HepG2 (cell line): Measurements from ENCODE around the gene UBR3. TPM values are rescaled to one million over a fixed set of nuclear protein-coding genes. Genes with fewer than 3 reads are reported as not detected.

Source experiments
- ATAC-seq: fragments of 200-7000 bp; cut with Tn5 transposase; 3 replicates; pipeline ENCODE4 v1.9.1; 2020; ENCODE audit warnings: mild to moderate bottlenecking, moderate library complexity
- BruUV-seq: library from RNA; stranded (reverse); fragments of 400-500 nt; replicated peaks from 2 replicates; lab custom pipeline; 2021; lab: Mats Ljungman, UMichigan
- CTCF ChIA-PET: fragments of 300-600 bp; formaldehyde crosslinking; extraction: SDS; loops from one replicate; lab custom pipeline; 2021; ENCODE audit warnings: low total read pairs, inconsistent platforms, low intra/inter-chr PET ratio; lab: Yijun Ruan, JAX
- POLR2A ChIA-PET: fragments of 350-600 bp; sonication (Branson Sonifier 250); formaldehyde crosslinking; loops from one replicate; lab custom pipeline; 2020; ENCODE audit warnings: antibody characterized with exemption, inconsistent platforms; lab: Yijun Ruan, JAX
- DNase-seq: peaks from one replicate; pipeline ENCODE4 v3.0.0-alpha.2; 2015; ENCODE audit warnings: low spot score
- FAIRE-seq: peaks from 3 replicates; lab custom pipeline; 2011; peaks lifted over from hg19 to GRCh38; lab: Jason Lieb, UNC
- H2AFZ ChIP-seq: one replicate; pipeline ENCODE4 v1.6.1; 2011; ENCODE audit warnings: low read length, inconsistent platforms
- H3K27ac ChIP-seq: fragments of 300-600 bp; 3 replicates; pipeline ENCODE4 v1.8.0; 2011; ENCODE audit warnings: mixed run types, mild to moderate bottlenecking, mixed read lengths, low read length, inconsistent platforms; ENCODE audit not compliant: insufficient read depth; ENCODE audit errors: extremely low read length
- H3K27me3 ChIP-seq, 2 experiments: fragments of 200-600 bp in 1 of 2; 2 replicates in 1 of 2; 3 replicates in 1 of 2; pipeline versions ENCODE4 v1.6.0 to v1.8.0; 2011; ENCODE audit warnings: low read length in 2 of 2, mild to moderate bottlenecking in 2 of 2, moderate library complexity in 2 of 2, inconsistent platforms in 1 of 2; ENCODE audit not compliant: insufficient read depth in 2 of 2, control insufficient read depth in 1 of 2
- H3K36me3 ChIP-seq, 2 experiments: fragments of 200-600 bp in 1 of 2; replicated peaks in 1 of 2; 2 replicates in 1 of 2; 3 replicates in 1 of 2; pipeline versions ENCODE4 v1.5.1 to v1.8.0; 2011; ENCODE audit warnings: low read length in 2 of 2, inconsistent platforms in 1 of 2; ENCODE audit not compliant: insufficient read depth in 2 of 2, control insufficient read depth in 1 of 2
- H3K4me1 ChIP-seq: 2 replicates; pipeline ENCODE4 v1.5.1; 2012; ENCODE audit warnings: low read length, inconsistent platforms; ENCODE audit not compliant: insufficient read depth
- H3K4me2 ChIP-seq: 2 replicates; pipeline ENCODE4 v1.6.0; 2011; ENCODE audit warnings: low read depth, low read length, inconsistent platforms
- H3K4me3 ChIP-seq, 3 experiments: fragments of 200-600 bp in 1 of 3; sonication (generic), shearing (Covaris generic) in 1 of 3; replicated peaks in 1 of 3; 2 replicates each; pipeline ENCODE4 v1.5.1; 2011 to 2016; ENCODE audit warnings: low read length in 3 of 3, inconsistent platforms in 2 of 3, low read depth in 2 of 3, mild to moderate bottlenecking in 2 of 3, control low read depth in 1 of 3, mixed read lengths in 1 of 3; ENCODE audit not compliant: insufficient read depth in 1 of 3
- H3K79me2 ChIP-seq: one replicate; pipeline ENCODE4 v1.6.1; 2011; ENCODE audit warnings: low read length, inconsistent platforms; ENCODE audit not compliant: insufficient read depth
- H3K9ac ChIP-seq: 2 replicates; pipeline ENCODE4 v1.6.0; 2011; ENCODE audit warnings: mild to moderate bottlenecking, low read depth, low read length, inconsistent platforms; ENCODE audit not compliant: insufficient read depth
- H3K9me3 ChIP-seq: 2 replicates; pipeline ENCODE4 v1.5.1; 2012; ENCODE audit warnings: mild to moderate bottlenecking, low read length
- H4K20me1 ChIP-seq: 2 replicates; pipeline ENCODE4 v1.6.0; 2011; ENCODE audit warnings: inconsistent platforms, mild to moderate bottlenecking, low read length, moderate library complexity; ENCODE audit not compliant: insufficient read depth
- ASH2L ChIP-seq: fragments of 300-600, 200-600 bp; sonication (generic); IDR thresholded peaks from 2 replicates; pipeline ENCODE4 v1.7.0; 2017; ENCODE audit warnings: low read depth, mild to moderate bottlenecking, moderate library complexity, mixed read lengths, low read length; ENCODE audit not compliant: insufficient read length
- FOXO1 ChIP-seq: sonication (generic); formaldehyde crosslinking; IDR thresholded peaks from 2 replicates; pipeline ENCODE4 v1.4.0; 2020; ENCODE audit warnings: missing genetic modification reagents
- GPN1 ChIP-seq: sonication (generic); formaldehyde crosslinking; IDR thresholded peaks from 2 replicates; pipeline ENCODE4 v1.5.1; 2020; ENCODE audit warnings: missing genetic modification reagents, borderline replicate concordance
- HNF4G ChIP-seq, 2 experiments: sonication (generic) in 1 of 2; formaldehyde crosslinking in 1 of 2; IDR thresholded peaks; 2 replicates each; pipeline versions ENCODE4 v1.4.0 to v1.6.1; 2011 to 2020; ENCODE audit warnings: borderline replicate concordance in 2 of 2, low read depth in 2 of 2, mild to moderate bottlenecking in 2 of 2, low read length in 1 of 2, missing genetic modification reagents in 1 of 2, moderate library complexity in 1 of 2
- KDM1A ChIP-seq: IDR thresholded peaks from 2 replicates; pipeline ENCODE4 v1.6.1; 2016; ENCODE audit warnings: missing compliant biosample characterization
- RXRB ChIP-seq: IDR thresholded peaks from 2 replicates; pipeline ENCODE4 v1.6.1; 2016; ENCODE audit warnings: borderline replicate concordance, missing genetic modification reagents, missing compliant biosample characterization
- SIN3A ChIP-seq: IDR thresholded peaks from 2 replicates; pipeline ENCODE4 v1.6.1; 2011; ENCODE audit warnings: low read depth, mild to moderate bottlenecking, control low read depth, low read length, borderline replicate concordance
- SNAPC2 ChIP-seq: sonication (generic); formaldehyde crosslinking; IDR thresholded peaks from 2 replicates; pipeline ENCODE4 v1.8.1; 2022; ENCODE audit warnings: mild to moderate bottlenecking, missing genetic modification reagents
- SOX6 ChIP-seq, 2 experiments: fragments of 450-650 bp in 1 of 2; sonication (generic) in 1 of 2; formaldehyde crosslinking in 1 of 2; IDR thresholded peaks; 2 replicates each; pipeline versions ENCODE4 v1.4.0 to v1.6.1; 2017 to 2020; ENCODE audit warnings: antibody characterized with exemption in 1 of 2, mild to moderate bottlenecking in 1 of 2, missing genetic modification reagents in 1 of 2
- ZNF3 ChIP-seq: IDR thresholded peaks from 2 replicates; pipeline ENCODE4 v1.7.0; 2017; ENCODE audit warnings: inconsistent platforms
- WGBS: methylation state at CpG from one replicate; pipeline ENCODE4 v1.1.6; 2017; ENCODE audit warnings: low lambda C conversion rate; 5-methylcytosine and 5-hydroxymethylcytosine counted together
- in situ Hi-C: cut with HindIII; loops from 2 replicates; pipeline ENCODE4 v1.10.0; 2017; ENCODE audit warnings: low pct_unique_long_range_greater_than_20kb; ENCODE audit not compliant: extremely low pct_ligation_motif_present
- intact Hi-C: fragments of 100-400 bp; cut with micrococcal nuclease; formaldehyde crosslinking; loops from one replicate; pipeline ENCODE4 v1.10.0; 2022; ENCODE audit not compliant: unreplicated experiment
- polyA plus RNA-seq, 8 experiments: library from polyadenylated mRNA; depleted of rRNA in 3 of 8; stranded (reverse) in 7 of 8; unstranded in 1 of 8; fragments of >200 nt; fragmentation: Illumina TruSeq in 4 of 8; extraction: Trizol in 4 of 8; gene quantifications; 2 replicates each; pipeline versions ENCODE4 v1.2.1 to v1.2.3, GENCODE V29; 2011 to 2016; ENCODE audit warnings: low read depth in 4 of 8, missing spikeins in 1 of 8, mixed read lengths in 1 of 8; ENCODE audit not compliant: insufficient read depth in 1 of 8
- total RNA-seq, 5 experiments: library from RNA; depleted of rRNA; stranded (reverse); fragments of >200 nt; fragmentation: Illumina TruSeq; extraction: Trizol; gene quantifications; 2 replicates each; pipeline ENCODE4 v1.2.3, GENCODE V29; 2016; ENCODE audit warnings: low read depth in 1 of 5
- TF ChIP-seq, protein P1 (sequence below): sonication (generic); formaldehyde crosslinking; IDR thresholded peaks from 2 replicates; pipeline ENCODE4 v1.4.0; 2020; ENCODE audit warnings: mild to moderate bottlenecking, missing genetic modification reagents
- TF ChIP-seq, protein P2 (sequence below): sonication (generic); formaldehyde crosslinking; IDR thresholded peaks from 2 replicates; pipeline ENCODE4 v1.5.0; 2020; ENCODE audit warnings: mild to moderate bottlenecking, missing genetic modification reagents

The UBR3 gene
- total and polyA plus RNA-seq, 2 of the 13 experiments (the other 11 are each of a cell fraction or from before 2014, with no cell fraction given): 15.1 to 28.0 TPM

DNA sequence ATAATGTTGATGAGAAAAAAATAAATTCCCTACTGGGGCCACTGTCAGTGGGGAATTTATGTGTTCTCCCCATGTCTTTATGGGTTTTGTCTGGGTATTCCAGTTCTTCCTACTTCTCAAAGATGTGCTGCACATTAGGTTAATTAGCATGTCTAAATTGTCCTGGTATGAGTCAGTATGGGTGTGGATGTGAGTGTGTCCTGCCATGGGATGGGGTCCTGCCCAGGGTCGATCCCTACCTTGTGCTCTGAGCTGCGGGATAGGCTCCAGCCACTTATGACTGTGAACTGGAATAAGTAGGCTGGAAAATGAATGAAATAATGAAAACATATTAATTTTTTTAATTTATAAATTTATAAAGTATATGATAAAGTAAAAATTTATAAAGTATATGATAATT lies 167.5 kb downstream of the UBR3 start:
- Histone ChIP-seq H3K4me2 (no peak overlapping the region), H3K4me3 (no peak overlapping the region), H3K9me3 (no peaks in the 10 kb centered on the region), H3K27me3 (no peaks in the 10 kb centered on the region), H3K9ac (no peak overlapping the region), H3K36me3 (peaks cover 6 to 19% of the 10 kb centered on the region in 2 experiments; a peak in 4 of 5 replicates), H4K20me1 (no peaks in the 10 kb centered on the region), H3K79me2 (no peaks in the 10 kb centered on the region), H2AFZ (no peak overlapping the region), H3K4me1 (no peaks in the 10 kb centered on the region), H3K27ac (no peak overlapping the region)
- CTCF ChIA-PET: no interaction called here
- intact Hi-C loops: no loop called here
- in situ Hi-C loops: no loop called here
- POLR2A ChIA-PET: no interaction called here
- FAIRE-seq: no peak
- ATAC-seq: no peak
- TF ChIP-seq KDM1A (CRISPR knock-in tag) (no peak), SIN3A (no peak), FOXO1 (CRISPR knock-in tag) (no peak), ZNF3 (CRISPR knock-in tag) (no peak), RXRB (CRISPR knock-in tag) (no peak), SNAPC2 (CRISPR knock-in tag) (no peak), HNF4G (IDR thresholded peaks at IDR 0.05; ENCODE audit: borderline replicate concordance, low read depth, low read length) (no peak), HNF4G (CRISPR knock-in tag; IDR thresholded peaks at IDR 0.05; ENCODE audit: borderline replicate concordance, low read depth) (no peak), ASH2L (no peak), SOX6 (IDR thresholded peaks at IDR 0.05) (no peak), SOX6 (CRISPR knock-in tag; IDR thresholded peaks at IDR 0.05) (no peak), GPN1 (CRISPR knock-in tag) (no peak)
- TF ChIP-seq, protein P1, sequence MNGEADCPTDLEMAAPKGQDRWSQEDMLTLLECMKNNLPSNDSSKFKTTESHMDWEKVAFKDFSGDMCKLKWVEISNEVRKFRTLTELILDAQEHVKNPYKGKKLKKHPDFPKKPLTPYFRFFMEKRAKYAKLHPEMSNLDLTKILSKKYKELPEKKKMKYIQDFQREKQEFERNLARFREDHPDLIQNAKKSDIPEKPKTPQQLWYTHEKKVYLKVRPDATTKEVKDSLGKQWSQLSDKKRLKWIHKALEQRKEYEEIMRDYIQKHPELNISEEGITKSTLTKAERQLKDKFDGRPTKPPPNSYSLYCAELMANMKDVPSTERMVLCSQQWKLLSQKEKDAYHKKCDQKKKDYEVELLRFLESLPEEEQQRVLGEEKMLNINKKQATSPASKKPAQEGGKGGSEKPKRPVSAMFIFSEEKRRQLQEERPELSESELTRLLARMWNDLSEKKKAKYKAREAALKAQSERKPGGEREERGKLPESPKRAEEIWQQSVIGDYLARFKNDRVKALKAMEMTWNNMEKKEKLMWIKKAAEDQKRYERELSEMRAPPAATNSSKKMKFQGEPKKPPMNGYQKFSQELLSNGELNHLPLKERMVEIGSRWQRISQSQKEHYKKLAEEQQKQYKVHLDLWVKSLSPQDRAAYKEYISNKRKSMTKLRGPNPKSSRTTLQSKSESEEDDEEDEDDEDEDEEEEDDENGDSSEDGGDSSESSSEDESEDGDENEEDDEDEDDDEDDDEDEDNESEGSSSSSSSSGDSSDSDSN (CRISPR knock-in tag): no peak
- TF ChIP-seq, protein P2, sequence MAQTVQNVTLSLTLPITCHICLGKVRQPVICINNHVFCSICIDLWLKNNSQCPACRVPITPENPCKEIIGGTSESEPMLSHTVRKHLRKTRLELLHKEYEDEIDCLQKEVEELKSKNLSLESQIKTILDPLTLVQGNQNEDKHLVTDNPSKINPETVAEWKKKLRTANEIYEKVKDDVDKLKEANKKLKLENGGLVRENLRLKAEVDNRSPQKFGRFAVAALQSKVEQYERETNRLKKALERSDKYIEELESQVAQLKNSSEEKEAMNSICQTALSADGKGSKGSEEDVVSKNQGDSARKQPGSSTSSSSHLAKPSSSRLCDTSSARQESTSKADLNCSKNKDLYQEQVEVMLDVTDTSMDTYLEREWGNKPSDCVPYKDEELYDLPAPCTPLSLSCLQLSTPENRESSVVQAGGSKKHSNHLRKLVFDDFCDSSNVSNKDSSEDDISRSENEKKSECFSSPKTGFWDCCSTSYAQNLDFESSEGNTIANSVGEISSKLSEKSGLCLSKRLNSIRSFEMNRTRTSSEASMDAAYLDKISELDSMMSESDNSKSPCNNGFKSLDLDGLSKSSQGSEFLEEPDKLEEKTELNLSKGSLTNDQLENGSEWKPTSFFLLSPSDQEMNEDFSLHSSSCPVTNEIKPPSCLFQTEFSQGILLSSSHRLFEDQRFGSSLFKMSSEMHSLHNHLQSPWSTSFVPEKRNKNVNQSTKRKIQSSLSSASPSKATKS (CRISPR knock-in tag): no peak
- DNase-seq: no peak
- WGBS: 97% methylated on average over 2 of the region's 2 CpGs
- no TSS peak for BruUV-seq
